ENCODE measurements around the gene EXOSC9. TPM values are rescaled to one million over a fixed set of nuclear protein-coding genes. Genes with fewer than 3 reads are reported as not detected.
A peak's percentile ranks its signal among the peaks of the same experiment; 100 is the strongest.

EXOSC9 gene
- total RNA-seq, 4 donors from 2014 or later, result 13.2 to 35.2 (median 22.5) TPM

- Histone ChIP-seq H3K36me3 (peaks cover 0 to 32% (median 11%) of the 10 kb centered on the region in 4 donors), H3K27me3 (no peaks in the 10 kb centered on the region), H3K27ac (no peak overlapping the region), H3K4me1 (no peaks in the 10 kb centered on the region), H3K4me3 (no peak overlapping the region), H3K9me3 (no peaks in the 10 kb centered on the region)
- 74 to 87% methylated on average over 5 to 6 of the region's 6 CpGs for WGBS, 2 donors (ENCODE audit: low coverage in 1 of 2)
- in situ Hi-C loops (cut with MboI; ENCODE audit: low pct_ligation_motif_present in 1 of 4, low pct_unique_long_range_greater_than_20kb in 1 of 4, low sequenced_read_pairs in 3 of 4) (no loop called here), intact Hi-C loops (cut with DNase I; ENCODE audit: low total_unique reads) (no loop called here)
- no peak for DNase-seq
- no peak for TF ChIP-seq POLR2A (IDR thresholded peaks at IDR 0.05)
- TF ChIP-seq EP300 (IDR thresholded peaks at IDR 0.05; ENCODE audit: low read depth), result no peak
- TF ChIP-seq CTCF (IDR thresholded peaks at IDR 0.05), result no peak
- no peak for TF ChIP-seq POLR2AphosphoS5 (IDR thresholded peaks at IDR 0.05)
Measured at GRCh38 chr4:121846662-121847061, 45.5 kb downstream of the EXOSC9 start.

DNA sequence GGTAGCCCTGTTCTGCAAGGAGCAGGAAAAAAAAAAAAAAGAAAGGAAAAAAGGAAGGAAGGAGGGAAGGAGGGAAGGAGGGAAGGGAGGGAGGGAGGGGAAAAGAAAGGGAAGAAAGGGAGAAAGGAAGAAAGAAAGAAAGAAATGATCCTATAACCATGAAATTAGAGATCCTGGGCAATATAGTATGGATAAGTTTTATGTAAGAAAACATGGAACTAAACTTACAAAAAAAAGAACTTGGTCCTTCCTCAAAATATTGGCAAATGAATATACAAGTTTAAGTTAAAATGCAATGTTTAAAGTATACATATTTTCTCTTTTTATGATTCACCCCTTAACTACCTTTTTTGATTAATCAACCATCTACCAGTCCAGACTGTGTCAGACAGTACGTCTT lies 50.2 kb downstream of the EXOSC9 start:
- no peak for DNase-seq
- H3K4me3 ChIP-seq, result no peak overlapping the region
- in situ Hi-C loops (cut with MboI; ENCODE audit: low pct_ligation_motif_present in 1 of 4, low pct_unique_long_range_greater_than_20kb in 1 of 4, low sequenced_read_pairs in 3 of 4), result no loop called here
- intact Hi-C loops (cut with DNase I; ENCODE audit: low total_unique reads), result no loop called here
- H3K4me1 ChIP-seq, result no peaks in the 10 kb centered on the region
- no peaks in the 10 kb centered on the region for H3K9me3 ChIP-seq
- H3K27ac ChIP-seq, result no peak overlapping the region
- H3K36me3 ChIP-seq, result peaks cover 0 to 22% (median 7%) of the 10 kb centered on the region in 4 donors
- WGBS, 2 donors (ENCODE audit: low coverage in 1 of 2), result 86 to 93% methylated on average over 1 of the region's 1 CpG
- H3K27me3 ChIP-seq, result no peaks in the 10 kb centered on the region
- TF ChIP-seq CTCF (IDR thresholded peaks at IDR 0.05) (no peak), EP300 (IDR thresholded peaks at IDR 0.05; ENCODE audit: low read depth) (no peak), POLR2A (IDR thresholded peaks at IDR 0.05) (no peak), POLR2AphosphoS5 (IDR thresholded peaks at IDR 0.05) (no peak)

- H3K36me3 ChIP-seq, result no peaks in the 10 kb centered on the region
- intact Hi-C loops (cut with DNase I; ENCODE audit: low total_unique reads) (no loop called here), in situ Hi-C loops (cut with MboI; ENCODE audit: low pct_ligation_motif_present in 1 of 4, low pct_unique_long_range_greater_than_20kb in 1 of 4, low sequenced_read_pairs in 3 of 4) (no loop called here)
- TF ChIP-seq POLR2A (IDR thresholded peaks at IDR 0.05), result no peak
- TF ChIP-seq POLR2AphosphoS5 (IDR thresholded peaks at IDR 0.05), result no peak
- no peak for TF ChIP-seq EP300 (IDR thresholded peaks at IDR 0.05; ENCODE audit: low read depth)
- no peak for TF ChIP-seq CTCF (IDR thresholded peaks at IDR 0.05)
- H3K9me3 ChIP-seq, result no peaks in the 10 kb centered on the region
- H3K4me1 ChIP-seq, result no peaks in the 10 kb centered on the region
- no peak for DNase-seq
- H3K27ac ChIP-seq, result no peak overlapping the region
- H3K27me3 ChIP-seq, result no peaks in the 10 kb centered on the region
- no peak overlapping the region for H3K4me3 ChIP-seq
Measured at GRCh38 chr4:121860121-121860520, 59.0 kb downstream of the EXOSC9 start.

GRCh38 chr4:121861426-121861825 lies 60.3 kb downstream of the EXOSC9 start:
- Histone ChIP-seq H3K9me3 (no peaks in the 10 kb centered on the region), H3K27me3 (no peaks in the 10 kb centered on the region), H3K27ac (no peak overlapping the region), H3K36me3 (peaks cover 0 to under 1% (median 0%) of the 10 kb centered on the region in 4 donors), H3K4me3 (no peak overlapping the region), H3K4me1 (no peaks in the 10 kb centered on the region)
- 55 to 78% methylated on average over 2 of the region's 2 CpGs for WGBS, 2 donors (ENCODE audit: low coverage in 1 of 2)
- DNase-seq, result peak; percentile 12
- intact Hi-C loops (cut with DNase I; ENCODE audit: low total_unique reads), result no loop called here
- in situ Hi-C loops (cut with MboI; ENCODE audit: low pct_ligation_motif_present in 1 of 4, low pct_unique_long_range_greater_than_20kb in 1 of 4, low sequenced_read_pairs in 3 of 4), result no loop called here
- TF ChIP-seq POLR2AphosphoS5 (IDR thresholded peaks at IDR 0.05) (no peak), CTCF (IDR thresholded peaks at IDR 0.05) (no peak), EP300 (IDR thresholded peaks at IDR 0.05; ENCODE audit: low read depth) (no peak), POLR2A (IDR thresholded peaks at IDR 0.05) (no peak)

Measured in transverse colon (tissue), 4 donors.